ENCODE results near the gene ANKDD1B.
"Not testable (repeated sequence)": the region's sequence is repeated elsewhere in the genome, so short reads cannot be mapped to it uniquely, and the experiment has no call there.

Gene ANKDD1B

DNA sequence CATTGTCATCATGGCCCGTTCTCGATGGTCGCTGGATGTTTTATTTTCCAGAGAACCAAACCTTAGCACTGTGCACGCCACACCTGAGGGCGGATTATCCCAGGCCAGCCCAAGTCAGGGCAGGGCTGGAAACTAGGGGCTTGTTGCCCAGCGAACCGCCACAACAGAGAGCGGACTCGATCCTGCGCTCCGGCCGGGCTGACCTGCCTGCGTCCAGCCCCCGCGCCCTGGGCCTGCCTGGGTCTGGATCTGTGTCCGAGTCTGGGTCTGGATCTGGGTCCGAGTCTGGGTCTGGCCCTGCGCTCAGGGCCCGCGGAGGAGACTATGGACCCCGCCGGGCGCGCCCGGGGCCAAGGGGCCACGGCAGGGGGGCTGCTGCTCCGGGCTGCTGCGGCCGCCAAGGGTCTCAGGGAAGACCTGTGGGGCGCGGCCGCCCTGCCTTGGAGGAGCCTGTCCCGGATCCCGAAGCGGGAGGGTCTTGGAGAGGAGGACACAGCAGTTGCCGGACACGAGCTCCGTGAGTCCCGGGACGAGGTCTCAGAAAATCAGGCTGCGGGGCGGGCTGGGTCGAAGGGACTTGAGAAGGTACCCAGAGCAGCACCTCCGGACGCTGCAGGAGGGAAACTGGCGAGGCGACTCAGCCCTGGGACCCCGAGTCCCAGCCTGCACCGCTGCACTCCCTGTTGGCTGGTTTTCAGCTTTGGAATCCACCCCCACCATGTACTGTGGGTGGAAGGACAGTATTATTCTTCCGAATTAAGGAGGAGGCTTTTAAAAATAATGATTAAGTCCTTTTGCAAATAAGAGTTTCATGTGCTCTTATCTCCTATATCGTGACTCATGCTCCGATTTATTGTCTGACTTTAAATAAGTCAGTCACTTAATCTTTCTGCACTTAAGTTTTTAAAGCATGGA lies at the start of gene ANKDD1B:
Gene ANKDD1B, plus strand, starts transcription at position 143 of the 915 bp plus-strand sequence. Its CDS starts 182 bp downstream, at position 325.
- DNase-seq, result no peak

DNA sequence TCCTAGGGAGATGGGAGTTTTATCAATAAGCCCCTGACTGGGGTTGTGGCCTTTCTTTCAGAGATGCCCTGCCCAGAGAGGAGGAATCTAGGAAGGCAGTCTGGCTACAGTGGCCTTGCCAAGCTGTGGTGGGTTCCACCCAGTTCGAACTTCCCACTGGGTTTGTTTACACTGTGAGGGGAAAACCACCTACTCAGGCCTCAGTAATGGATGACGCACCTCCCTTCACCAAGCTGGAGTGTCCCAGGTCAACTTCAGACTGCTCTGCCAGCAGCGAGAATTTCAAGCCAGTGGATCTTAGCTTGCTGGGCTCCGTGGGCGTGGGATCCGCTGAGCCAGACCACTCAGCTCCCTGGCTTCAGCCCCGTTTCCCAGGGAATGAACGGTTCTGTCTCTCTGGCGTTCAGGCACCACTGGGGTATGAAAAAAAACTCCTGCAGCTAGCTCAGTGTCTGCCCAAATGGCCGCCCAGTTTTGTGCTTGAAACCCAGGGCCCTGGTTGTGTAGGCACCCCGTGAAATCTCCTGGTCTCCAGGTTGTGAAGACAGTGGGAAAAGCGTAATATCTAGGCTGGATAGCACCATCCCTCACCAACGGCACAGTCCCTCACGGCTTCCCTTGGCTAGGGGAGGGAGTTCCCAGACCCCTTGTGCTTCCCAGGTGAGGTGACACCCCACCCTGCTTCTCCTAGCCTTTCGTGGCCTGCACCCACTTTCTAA lies 45.1 kb upstream of the ANKDD1B start:
- not testable (repeated sequence) for DNase-seq

DNA sequence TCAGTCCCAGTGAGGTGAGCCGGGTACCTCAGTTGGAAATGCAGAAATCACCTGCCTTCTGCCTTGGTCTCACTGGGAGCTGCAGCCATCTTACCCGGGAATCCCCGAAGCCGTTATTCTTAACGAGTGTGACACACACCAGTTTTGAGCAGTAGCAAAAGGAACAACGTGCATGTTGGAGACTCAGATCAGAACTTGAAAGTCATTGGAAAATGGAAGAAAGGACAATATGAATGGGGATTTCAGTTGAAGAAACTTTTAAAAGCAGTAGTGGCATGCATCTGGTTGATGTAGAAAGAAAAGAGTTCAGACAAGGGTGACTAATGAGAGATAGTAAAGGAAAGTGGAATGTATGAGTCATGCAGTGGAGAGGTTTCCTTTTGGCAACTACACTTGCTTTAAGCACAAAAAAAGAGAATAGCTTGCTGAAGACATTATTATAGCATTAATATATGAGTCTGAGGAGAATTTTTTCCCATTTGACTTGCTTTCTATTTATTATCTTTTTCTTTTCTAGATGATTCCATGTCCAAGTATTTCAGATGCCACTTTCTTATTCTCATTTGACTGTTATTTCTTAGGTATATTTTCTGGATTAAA lies 44.4 kb upstream of the ANKDD1B start:
- DNase-seq, result no peak

DNA sequence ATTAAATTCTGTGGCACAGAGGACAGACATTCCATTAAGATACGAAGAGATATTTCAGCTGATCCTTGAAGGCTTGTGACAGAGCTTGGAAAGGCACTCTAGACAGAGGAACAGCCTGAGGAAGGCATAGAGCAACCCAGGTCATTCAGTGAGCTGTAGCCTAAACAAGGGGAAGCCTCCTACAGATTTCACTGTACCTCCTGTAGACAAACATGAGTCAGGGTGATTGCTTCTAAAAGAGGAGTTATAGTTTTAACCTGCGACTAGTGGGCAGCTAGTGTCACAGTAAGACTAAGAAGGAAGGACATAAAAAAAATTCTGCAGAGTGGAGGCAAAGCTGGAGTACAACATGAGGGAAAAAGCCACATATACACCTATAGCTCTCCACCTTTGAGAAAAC lies 43.5 kb upstream of the ANKDD1B start:
- DNase-seq, result no peak

DNA sequence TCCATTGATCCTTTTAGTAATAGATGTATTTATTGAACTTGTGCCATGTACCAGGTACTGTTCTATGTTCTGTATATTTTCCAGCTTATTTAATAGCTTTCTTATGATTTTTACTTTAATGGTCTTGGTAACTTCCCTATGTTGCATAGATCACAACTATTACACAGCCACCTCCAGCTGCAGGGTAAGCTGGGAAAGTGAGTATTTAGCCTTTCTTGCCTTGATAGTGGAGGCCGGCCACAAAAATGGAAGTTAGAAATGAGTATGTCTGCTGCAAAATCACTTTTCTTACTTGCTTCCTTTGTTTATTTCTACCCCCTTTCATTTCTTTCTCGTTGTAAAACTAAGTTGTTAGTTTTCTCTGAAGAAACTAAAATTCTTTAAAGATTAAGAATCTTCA lies 43.1 kb upstream of the ANKDD1B start:
- DNase-seq, result no peak

DNA sequence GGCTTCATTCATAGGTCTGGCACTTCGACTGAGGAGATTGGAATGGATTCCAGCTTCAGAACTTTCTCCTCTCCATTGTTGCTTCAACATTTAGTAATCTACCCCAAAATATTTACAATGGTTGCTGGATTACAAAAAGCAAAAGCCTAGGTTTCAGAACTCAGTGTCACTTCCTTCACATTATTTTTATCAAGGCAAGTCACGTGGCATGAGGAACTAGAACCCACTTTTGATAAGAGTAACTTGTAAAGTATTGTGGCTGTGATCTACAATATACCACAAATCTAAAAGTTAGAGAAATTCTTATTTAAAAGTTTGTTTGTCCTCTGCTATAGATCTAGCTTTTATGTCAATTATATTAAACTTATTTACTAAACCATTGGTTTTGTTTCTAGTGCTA lies 39.7 kb upstream of the ANKDD1B start:
- DNase-seq, result no peak

DNA sequence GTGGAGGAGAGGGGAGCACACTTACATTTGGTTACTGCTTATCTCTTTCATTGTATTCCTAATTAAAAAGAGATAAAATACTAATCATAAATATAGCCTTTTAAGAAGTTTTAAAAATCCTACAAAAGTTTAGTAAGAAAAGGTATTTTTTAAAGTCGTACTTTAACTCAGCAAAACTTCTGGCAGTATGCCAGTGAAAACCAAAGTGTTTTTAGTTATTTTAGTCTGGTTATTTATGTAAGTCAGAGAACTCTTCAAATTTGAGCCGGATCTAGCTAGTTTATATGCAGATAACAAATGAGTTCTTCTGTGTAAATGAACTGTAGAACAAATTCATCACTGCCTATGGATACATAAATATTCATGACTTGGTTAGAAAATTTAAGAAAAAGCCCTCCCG lies 36.5 kb upstream of the ANKDD1B start:
- no peak for DNase-seq

DNA sequence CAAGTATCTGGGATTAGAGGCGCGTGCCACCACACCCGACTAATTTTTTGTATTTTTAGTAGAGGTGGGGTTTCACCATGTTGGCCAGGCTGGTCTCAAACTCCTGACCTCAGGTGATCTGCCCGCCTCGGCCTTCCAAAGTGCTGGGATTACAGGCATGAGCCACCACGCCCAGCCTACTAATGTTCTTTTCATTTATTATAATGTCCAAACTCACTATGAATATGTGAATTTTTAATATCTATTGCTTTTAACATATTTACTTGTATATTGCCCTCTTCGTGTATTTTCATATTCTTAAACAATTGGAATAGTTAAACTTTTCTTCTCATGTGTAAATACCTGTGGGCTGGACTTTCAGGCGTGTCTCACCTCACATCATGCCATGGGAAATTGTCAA lies 33.0 kb upstream of the ANKDD1B start:
- not testable (repeated sequence) for DNase-seq

DNA sequence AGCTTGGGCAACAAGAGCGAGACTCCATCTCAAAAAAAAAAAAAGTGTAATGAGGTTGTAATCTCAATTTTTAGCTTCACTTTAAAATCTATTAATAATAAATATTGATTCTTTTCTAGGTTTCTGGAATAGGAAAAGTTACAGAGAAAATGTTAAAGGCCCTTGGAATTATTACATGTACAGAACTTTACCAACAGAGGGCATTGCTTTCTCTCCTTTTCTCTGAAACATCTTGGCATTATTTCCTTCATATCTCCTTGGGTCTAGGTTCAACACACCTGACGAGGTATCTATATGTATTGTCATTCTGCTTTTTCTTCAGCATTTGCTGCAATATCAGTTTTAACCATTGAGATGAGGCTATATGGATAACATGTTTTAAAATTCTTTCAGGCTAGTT lies 26.6 kb upstream of the ANKDD1B start:
- no peak for DNase-seq

DNA sequence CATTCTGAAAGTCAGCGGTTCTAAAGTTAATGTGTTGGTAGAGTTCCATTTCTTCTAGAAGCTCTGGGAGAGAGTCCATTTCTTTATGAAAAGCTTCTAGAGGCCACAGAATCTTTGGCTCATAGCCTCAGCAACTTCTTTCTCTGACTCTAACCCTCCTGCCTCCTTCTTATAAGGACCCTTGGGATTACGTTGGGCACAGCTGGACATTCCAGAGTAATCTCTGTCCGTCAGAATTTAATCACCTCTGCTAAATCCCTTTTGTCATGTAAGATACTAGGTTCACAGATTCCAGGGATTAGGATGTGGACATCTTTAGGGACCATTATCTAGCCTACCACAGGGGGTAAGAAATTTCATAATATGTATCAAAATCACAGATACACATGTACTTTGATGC lies 22.6 kb upstream of the ANKDD1B start:
- no peak for DNase-seq

DNA sequence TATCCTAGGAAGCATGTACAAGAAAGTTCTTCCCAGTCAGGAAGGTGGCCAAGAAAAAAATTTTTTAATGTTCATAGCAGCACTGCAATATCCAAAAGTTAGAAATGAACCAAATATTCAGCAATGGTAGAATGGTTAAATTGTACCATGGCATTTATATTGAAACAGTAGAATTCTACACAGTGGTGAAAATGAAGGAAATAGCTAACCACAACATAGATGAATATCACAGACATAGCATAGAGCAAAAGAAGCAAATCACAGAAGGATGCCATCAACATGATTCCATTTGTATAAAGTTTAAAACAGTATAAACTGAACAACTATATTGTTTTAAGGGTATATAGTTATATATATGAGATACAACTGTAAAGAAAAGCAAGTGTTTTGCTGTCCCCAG lies 10.7 kb upstream of the ANKDD1B start:
- no peak for DNase-seq

DNA sequence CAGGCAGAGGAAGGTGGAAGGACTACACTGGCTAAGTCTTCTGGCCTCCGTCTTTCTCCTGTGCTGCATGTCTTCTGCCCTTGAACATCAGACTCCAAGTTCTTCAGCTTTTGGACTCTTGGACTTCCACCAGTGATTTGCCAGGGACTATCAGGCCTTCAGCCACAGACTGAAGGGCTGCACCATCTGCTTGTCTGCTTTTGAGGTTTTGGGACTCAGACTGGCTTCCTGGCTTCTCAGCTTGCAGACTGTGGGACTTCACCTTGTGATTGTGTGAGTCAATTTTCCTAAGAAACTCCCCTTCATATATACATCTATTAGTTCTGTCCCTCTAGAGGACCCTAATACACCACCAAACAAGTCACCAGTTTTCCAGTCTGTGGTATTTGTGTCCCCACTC lies 9.7 kb upstream of the ANKDD1B start:
- DNase-seq, result no peak

DNA sequence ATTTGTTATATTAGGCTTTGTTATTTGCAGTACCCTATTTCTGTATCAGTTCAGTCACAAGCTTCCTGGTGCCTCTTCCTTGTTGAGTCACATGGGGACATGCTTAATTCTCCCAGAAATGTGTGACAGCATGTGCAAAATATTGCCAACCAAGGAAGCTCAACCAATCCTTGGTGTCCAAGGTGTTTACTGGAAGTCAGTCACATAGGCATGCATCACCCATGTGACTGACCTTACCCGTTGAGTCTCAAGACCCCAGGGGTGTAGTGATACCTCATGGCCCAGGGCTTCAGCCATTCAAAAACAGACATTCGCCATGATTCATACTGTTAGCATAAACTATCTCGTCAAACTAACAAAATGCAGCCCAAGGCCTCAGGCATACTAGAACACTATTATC lies 9.3 kb upstream of the ANKDD1B start:
- no peak for DNase-seq

DNA sequence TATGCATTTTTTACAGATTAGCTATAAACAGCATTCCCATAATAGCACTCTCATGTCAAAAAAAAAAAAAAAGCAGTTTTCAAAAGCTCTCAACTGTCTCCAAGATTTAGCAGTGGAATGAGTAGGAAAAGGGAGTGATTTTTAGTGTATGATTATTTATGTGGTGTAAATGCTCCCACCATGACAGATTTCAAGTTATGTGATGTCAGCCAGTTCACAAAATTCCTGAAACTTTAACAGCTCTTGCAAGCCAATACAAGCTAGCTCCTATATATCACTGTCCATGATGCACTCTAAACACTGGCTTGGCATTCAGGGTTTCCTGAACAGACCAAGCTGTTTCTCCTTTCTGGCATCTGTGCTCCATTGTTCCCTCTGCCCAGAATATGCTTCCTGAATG lies 7.9 kb upstream of the ANKDD1B start:
- no peak for DNase-seq

DNA sequence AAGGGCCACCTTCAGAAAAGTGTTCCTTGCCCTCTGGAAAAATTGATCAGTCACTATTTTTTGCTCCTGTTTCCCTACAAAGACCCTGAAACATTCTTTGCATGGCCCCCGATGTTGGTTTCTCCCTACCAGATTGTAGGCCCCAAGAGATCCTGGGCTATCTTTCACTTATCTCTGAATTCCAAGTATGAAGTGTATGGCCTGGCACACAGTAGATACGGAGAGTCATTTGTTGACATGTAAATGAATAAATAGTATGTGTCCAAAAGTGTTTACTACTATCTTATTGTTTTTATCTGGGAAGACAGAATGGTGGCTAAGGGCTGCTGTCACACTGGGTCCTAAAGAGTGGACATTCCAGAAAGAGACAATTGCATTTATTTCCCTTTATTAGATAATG lies 7.4 kb upstream of the ANKDD1B start:
- DNase-seq, result no peak

DNA sequence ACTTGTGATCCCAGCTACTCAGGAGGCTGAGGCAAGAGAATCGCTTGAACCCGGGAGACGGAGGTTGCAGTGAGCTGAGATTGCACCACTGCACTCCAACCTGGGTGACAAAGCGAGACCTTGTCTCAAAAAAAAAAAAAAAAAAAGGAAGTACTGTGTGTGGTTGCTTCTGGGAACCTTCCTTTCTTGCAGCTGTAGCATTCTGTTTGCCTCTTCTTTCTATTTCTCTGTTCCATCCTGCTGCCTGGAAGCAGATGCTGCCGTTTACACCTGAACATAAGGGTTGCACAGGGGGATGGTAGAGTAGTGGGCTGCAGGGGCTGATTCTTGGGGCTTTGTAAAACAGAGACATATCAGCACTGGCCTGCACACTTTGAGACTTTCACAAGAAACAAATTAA lies 3.9 kb upstream of the ANKDD1B start:
- not testable (repeated sequence) for DNase-seq

DNA sequence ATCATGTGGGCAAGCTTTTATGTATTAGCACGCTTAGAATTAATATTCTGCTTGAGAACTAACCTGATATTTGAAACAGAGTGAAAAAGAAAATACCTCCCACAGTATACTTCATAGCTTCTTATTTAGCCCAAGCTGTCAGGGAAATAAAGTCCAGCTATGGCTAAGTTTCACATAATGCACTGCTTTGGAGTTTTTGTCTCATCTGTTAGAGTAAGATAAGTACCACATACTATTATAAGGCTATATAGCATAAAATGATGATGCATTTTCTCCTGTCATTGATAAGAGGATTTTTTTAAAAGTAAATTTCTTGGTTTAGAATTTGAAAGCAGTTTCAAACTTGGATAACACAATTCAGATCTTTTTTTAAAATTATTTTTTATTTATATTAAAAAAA lies 2.4 kb upstream of the ANKDD1B start:
- DNase-seq, result no peak

DNA sequence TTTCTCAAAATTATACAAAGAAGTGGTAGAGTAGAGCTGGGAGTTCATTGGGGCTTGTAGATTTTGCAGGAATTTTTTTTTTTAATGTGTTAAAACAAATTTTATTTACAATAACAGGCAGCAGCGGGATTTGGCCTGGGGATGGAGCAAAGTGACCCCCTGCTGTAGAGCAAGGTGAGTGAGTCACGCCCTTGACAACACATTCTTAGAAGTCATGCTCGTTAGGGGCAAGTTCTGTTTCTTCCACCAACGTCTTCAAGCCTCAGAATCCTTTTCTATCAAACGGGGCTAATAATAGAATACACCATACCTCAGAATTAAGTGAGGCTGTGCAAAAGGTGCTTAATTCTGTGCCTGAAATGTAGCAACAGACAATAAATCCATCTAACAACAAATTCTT lies 1.1 kb upstream of the ANKDD1B start:
- no peak for DNase-seq

DNA sequence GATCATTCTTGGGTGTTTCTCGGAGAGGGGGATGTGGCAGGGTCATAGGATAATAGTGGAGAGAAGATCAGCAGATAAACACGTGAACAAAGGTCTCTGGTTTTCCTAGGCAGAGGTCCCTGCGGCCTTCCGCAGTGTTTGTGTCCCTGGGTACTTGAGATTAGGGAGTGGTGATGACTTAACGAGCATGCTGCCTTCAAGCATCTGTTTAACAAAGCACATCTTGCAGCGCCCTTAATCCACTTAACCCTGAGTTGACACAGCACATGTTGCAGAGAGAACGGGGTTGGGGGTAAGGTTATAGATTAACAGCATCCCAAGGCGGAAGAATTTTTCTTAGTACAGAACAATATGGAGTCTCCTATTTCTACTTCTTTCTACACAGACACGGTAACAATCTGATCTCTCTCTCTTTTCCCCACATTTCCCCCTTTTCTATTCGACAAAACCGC lies 368 bp upstream of the ANKDD1B start:
- not testable (repeated sequence) for DNase-seq

DNA sequence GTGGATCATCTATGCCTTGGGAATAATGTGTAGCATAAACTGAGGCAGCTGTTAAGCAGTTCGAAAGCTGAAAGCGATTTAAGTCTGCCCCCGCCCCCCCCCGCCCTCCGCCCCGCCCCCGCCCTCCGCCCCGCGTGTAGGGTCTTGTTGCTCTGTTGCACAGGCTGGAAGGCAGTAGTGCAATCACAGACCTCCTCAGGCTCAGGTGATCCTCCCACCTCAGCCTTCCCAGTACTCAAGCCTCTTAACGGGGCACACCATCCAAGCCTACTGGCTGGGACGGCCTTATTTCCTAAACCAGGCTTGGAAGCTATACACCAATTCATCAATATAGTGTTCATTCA lies 945 bp downstream of the ANKDD1B start:
- no peak for DNase-seq

DNA sequence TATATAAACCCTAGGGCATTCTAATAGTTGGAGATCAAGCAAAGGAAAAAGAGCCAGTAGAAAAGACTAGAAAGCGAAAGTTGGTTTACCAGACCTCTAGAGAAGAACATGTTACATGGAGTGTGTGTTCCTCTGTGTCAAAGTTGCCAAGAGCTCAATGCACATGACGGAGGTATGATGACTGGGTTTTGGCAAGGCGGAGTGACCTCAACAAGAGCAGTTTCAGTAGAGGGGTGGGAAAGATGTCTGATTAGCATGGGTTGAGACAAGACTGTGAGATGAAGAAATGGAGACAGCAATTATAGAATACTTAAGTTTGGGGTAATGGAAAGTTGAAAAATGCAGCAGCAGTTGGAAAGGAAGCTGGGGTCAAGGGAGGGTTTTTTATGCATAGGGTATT lies 1.6 kb downstream of the ANKDD1B start:
- no peak for DNase-seq

DNA sequence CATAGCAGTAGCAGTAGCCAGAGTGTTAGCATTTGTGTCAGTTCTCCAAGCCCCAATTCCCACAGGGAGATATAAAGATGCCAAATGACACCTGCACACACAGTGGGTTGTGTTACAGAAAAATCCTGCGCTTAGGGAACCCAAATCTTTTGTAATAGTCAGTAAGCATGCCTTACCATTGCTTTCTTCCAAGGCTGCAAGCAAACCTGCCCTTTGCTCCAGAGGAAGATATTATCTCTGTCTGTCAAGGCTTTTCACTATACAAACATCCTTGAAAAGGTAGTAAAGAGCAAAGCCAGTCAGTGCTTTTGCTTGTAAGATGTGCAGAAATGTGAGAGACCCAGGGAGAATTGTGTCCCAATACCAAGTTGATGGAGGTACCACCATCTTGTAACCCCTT lies 2.9 kb downstream of the ANKDD1B start:
- no peak for DNase-seq

DNA sequence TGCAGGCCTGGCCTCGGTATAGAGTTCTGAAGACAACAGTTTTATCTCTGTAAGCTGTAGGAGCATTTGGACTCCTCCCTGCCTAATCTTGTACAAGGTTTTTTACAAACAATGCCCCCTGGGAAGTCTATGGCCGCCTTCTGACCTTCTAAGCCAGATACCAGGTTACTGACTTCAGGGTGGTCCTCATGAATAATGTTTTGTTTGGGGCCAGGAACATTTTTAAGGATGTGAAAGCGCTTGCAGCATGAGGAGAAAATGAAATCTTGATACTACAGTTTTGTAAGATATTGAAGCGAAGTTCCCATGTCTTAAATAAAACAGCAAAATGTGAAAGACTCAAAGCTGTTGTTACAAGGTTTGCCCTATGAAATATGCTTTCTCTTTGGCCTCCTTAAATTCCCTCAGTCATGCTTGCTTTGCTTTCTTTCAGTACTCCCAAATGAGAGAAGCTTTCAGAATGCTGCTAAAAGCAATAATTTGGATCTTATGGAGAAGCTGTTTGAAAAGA lies 5.2 kb downstream of the ANKDD1B start:
- DNase-seq, result no peak
